ENCODE measurements around the gene KIAA1671.

DNA sequence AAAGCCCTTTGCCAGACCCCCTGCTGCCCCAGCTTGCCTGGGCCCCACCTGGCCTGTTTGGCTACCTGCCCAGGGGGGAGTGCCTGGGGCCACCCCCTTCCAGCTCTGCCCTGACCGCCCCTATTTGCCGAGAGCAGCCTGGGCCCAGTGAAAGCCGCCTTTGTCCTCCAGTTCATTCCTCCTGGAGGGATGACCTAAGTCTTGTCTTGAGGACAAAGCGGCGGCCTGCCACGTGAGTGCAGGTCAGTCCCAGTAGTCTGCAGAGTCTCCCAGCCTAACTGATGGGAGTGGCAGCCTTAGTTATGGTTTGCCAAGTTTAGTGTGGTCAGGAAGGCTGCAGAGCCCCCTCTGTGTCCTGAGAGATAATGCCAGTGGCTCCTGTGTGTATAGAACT lies 131.3 kb downstream of the KIAA1671 start:
- TF ChIP-seq, protein P1, sequence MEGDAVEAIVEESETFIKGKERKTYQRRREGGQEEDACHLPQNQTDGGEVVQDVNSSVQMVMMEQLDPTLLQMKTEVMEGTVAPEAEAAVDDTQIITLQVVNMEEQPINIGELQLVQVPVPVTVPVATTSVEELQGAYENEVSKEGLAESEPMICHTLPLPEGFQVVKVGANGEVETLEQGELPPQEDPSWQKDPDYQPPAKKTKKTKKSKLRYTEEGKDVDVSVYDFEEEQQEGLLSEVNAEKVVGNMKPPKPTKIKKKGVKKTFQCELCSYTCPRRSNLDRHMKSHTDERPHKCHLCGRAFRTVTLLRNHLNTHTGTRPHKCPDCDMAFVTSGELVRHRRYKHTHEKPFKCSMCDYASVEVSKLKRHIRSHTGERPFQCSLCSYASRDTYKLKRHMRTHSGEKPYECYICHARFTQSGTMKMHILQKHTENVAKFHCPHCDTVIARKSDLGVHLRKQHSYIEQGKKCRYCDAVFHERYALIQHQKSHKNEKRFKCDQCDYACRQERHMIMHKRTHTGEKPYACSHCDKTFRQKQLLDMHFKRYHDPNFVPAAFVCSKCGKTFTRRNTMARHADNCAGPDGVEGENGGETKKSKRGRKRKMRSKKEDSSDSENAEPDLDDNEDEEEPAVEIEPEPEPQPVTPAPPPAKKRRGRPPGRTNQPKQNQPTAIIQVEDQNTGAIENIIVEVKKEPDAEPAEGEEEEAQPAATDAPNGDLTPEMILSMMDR (IDR thresholded peaks at IDR 0.05) = no peak
- no peak for TF ChIP-seq EP300 (IDR thresholded peaks at IDR 0.05; ENCODE audit: borderline replicate concordance in 1 of 2, low read depth in 1 of 2, low read length in 1 of 2)
